GM12878 (cell line): ENCODE results near the gene RPS15A. TPM values are rescaled to one million over a fixed set of nuclear protein-coding genes. Genes with fewer than 3 reads are reported as not detected.

Experiments used
- BACH1 ChIP-seq: fragments of 450-650 bp; IDR thresholded peaks from 2 replicates; pipeline ENCODE4 v1.6.1; 2017; ENCODE audit warnings: mild to moderate bottlenecking, borderline replicate concordance
- BMI1 ChIP-seq: fragments of 450-650 bp; IDR thresholded peaks from 2 replicates; pipeline ENCODE4 v1.6.1; 2016; ENCODE audit warnings: mild to moderate bottlenecking, moderate library complexity, borderline replicate concordance
- DPF2 ChIP-seq: fragments of 450-650 bp; IDR thresholded peaks from 2 replicates; pipeline ENCODE4 v1.6.1; 2017; ENCODE audit warnings: mild to moderate bottlenecking
- EP300 ChIP-seq, 2 experiments: fragments of 150-350 bp in 1 of 2; IDR thresholded peaks; 2 replicates each; pipeline ENCODE4 v1.6.1; 2011 to 2012; ENCODE audit warnings: low read depth in 2 of 2, low read length in 2 of 2, borderline replicate concordance in 1 of 2, improper control_type of control experiment in 1 of 2, inconsistent platforms in 1 of 2; ENCODE audit not compliant: control insufficient read depth in 1 of 2
- GATAD2B ChIP-seq: fragments of 450-650 bp; conservative IDR thresholded peaks from 2 replicates; pipeline ENCODE4 v1.6.1; 2017; ENCODE audit warnings: low read depth, mild to moderate bottlenecking, moderate library complexity
- IKZF1 ChIP-seq: fragments of 450-650 bp; conservative IDR thresholded peaks from 2 replicates; pipeline ENCODE4 v1.6.1; 2017; ENCODE audit warnings: antibody characterized with exemption, mild to moderate bottlenecking
- KAT2A ChIP-seq: conservative IDR thresholded peaks from 2 replicates; pipeline ENCODE4 v1.6.1; 2011; ENCODE audit warnings: low read depth, low read length; ENCODE audit not compliant: control insufficient read depth
- KLF5 ChIP-seq: fragments of 450-650 bp; IDR thresholded peaks from 2 replicates; pipeline ENCODE4 v1.6.1; 2014; ENCODE audit warnings: mild to moderate bottlenecking; ENCODE audit not compliant: partially characterized antibody
- LARP7 ChIP-seq: fragments of 450-650 bp; IDR thresholded peaks from 2 replicates; pipeline ENCODE4 v1.6.1; 2017; ENCODE audit warnings: mild to moderate bottlenecking
- MEF2B ChIP-seq: fragments of 450-650 bp; IDR thresholded peaks from 2 replicates; pipeline ENCODE4 v1.6.1; 2018; ENCODE audit warnings: mild to moderate bottlenecking, moderate library complexity; ENCODE audit not compliant: partially characterized antibody, poor library complexity, severe bottlenecking
- NBN ChIP-seq: fragments of 450-650 bp; IDR thresholded peaks from 2 replicates; pipeline ENCODE4 v1.6.1; 2016
- NR2C2 ChIP-seq: IDR thresholded peaks from 2 replicates; pipeline ENCODE4 v1.6.1; 2011; ENCODE audit warnings: borderline replicate concordance, low read depth; ENCODE audit not compliant: control insufficient read depth, insufficient read length
- POLR2A ChIP-seq: IDR thresholded peaks from 2 replicates; pipeline ENCODE4 v1.6.1; 2011; ENCODE audit warnings: low read depth, mild to moderate bottlenecking, low read length
- SMARCA5 ChIP-seq: fragments of 450-650 bp; IDR thresholded peaks from 2 replicates; pipeline ENCODE4 v1.6.1; 2017; ENCODE audit warnings: mild to moderate bottlenecking
- YBX1 ChIP-seq: fragments of 450-650 bp; IDR thresholded peaks from 2 replicates; pipeline ENCODE4 v1.6.1; 2016; ENCODE audit warnings: antibody characterized with exemption
- ZBED1 ChIP-seq: IDR thresholded peaks from 2 replicates; pipeline ENCODE4 v1.6.1; 2016; ENCODE audit warnings: borderline replicate concordance
- ZNF24 ChIP-seq: fragments of 450-650 bp; IDR thresholded peaks from 2 replicates; pipeline ENCODE4 v1.6.1; 2017; ENCODE audit warnings: antibody characterized with exemption, mild to moderate bottlenecking
- polyA plus RNA-seq, 11 experiments: library from polyadenylated mRNA; depleted of rRNA in 4 of 11; unstranded in 6 of 11; stranded (reverse) in 5 of 11; fragments of >200 nt; fragmentation: Nextera tagmentation in 4 of 11; fragmentation: Illumina TruSeq in 1 of 11; extraction: Ambion mirVana in 4 of 11; extraction: Trizol in 1 of 11; gene quantifications; 1 replicate in 1 of 11; 2 replicates in 10 of 11; pipeline versions ENCODE4 v1.2.1 to v1.2.3, GENCODE V29; 2011 to 2016; ENCODE audit warnings: inconsistent platforms in 2 of 11, missing spikeins in 2 of 11, low read depth in 1 of 11
- total RNA-seq, 4 experiments: library from RNA; depleted of rRNA in 3 of 4; stranded (reverse); fragments of >200 nt in 3 of 4; fragmentation: Illumina TruSeq in 1 of 4; extraction: Trizol in 1 of 4; gene quantifications; 2 replicates each; pipeline versions ENCODE4 v1.2.1 to v1.2.3, GENCODE V29; 2013 to 2021
- TF ChIP-seq, protein P1 (sequence below): fragments of 450-650 bp; IDR thresholded peaks from 2 replicates; pipeline ENCODE4 v1.6.1; 2017; ENCODE audit warnings: borderline replicate concordance
- TF ChIP-seq, protein P2 (sequence below): IDR thresholded peaks from 2 replicates; pipeline ENCODE4 v1.6.1; 2012; ENCODE audit warnings: low read depth, low read length, improper control_type of control experiment
- TF ChIP-seq, protein P3 (sequence below): fragments of 450-650 bp; formaldehyde crosslinking; IDR thresholded peaks from 2 replicates; pipeline ENCODE4 v1.4.0; 2020; ENCODE audit warnings: mild to moderate bottlenecking, moderate library complexity
- TF ChIP-seq, protein P4 (sequence below): IDR thresholded peaks from 2 replicates; pipeline ENCODE4 v1.6.1; 2012; ENCODE audit warnings: low read depth, low read length, improper control_type of control experiment
- TF ChIP-seq, protein P5 (sequence below): IDR thresholded peaks from 2 replicates; pipeline ENCODE4 v1.6.1; 2011; ENCODE audit warnings: mild to moderate bottlenecking, low read depth, low read length, moderate library complexity; ENCODE audit not compliant: insufficient replicate concordance

The RPS15A gene
- total and polyA plus RNA-seq, 10 of the 15 experiments (the other 5 are each of a cell fraction or from before 2014, with no cell fraction given): 1,566 to 6,408 (median 2,999) TPM

DNA sequence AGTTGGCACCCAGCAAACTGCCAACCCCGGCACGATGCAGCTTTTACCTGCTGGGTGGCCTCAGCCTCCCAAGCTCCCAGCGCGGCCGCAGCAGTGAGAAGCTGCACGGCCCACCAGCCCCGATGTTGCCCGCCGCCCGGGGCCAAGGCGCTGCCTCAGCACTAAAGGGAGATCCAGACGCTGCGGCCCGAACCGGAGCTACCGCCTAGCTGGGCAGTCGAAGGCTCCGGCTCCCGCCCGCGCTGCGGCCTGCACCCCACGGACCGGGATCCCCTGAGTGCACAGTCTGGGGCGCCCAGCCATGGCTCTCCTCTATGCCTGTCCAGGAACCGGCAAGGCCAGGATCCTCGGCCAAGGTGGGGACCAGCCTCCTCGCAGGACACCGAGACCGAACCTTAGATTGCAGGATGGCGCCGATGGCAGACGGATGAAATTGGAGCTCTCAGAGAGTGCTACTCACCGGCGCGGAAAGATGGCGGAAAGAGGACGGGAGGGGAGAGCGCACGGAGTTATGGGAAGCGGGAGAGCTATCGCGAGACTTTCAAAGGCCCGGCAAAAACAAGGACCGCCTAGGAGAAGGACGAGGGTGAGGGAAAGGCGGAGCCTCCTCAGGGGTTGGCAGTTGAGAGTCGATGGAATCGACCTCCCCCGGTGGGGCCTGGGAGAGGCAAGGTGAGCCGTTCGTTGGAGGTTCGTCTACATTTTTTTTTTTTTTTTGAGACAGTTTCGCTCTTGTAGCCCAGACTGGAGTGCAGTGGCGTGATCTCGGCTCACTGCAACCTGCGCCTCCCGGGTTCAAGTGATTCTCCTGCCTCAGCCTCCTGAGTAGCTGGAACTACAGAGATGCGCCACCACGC, at the start of gene RPS15A (continued):
- TF ChIP-seq DPF2 (0 out of 2 replicates have a peak, but pooled peaks have one; percentile 41), MEF2B (no peak), POLR2A (peak; percentile 99), BMI1 (no peak), NR2C2 (peak; percentile 86), SMARCA5 (peak; percentile 49; the same call in 1 of the 2 replicates), NBN (peak; percentile 88), YBX1 (no peak), KLF5 (no peak), IKZF1 (peak; percentile 66), LARP7 (peak; percentile 99), ZBED1 (peak; percentile 75; the same call in 1 of the 2 replicates), ZNF24 (peak; percentile 39; the same call in 1 of the 2 replicates), KAT2A (no peak), GATAD2B (peak; percentile 83), BACH1 (peak; percentile 82), EP300 (IDR thresholded peaks at IDR 0.05; ENCODE audit: borderline replicate concordance in 1 of 2, control insufficient read depth in 1 of 2, low read depth in 2 of 2, low read length in 2 of 2) (0 out of 4 replicates have a peak, but pooled peaks of 1 of the 2 experiments have one; percentile 8)
- TF ChIP-seq, protein P1, sequence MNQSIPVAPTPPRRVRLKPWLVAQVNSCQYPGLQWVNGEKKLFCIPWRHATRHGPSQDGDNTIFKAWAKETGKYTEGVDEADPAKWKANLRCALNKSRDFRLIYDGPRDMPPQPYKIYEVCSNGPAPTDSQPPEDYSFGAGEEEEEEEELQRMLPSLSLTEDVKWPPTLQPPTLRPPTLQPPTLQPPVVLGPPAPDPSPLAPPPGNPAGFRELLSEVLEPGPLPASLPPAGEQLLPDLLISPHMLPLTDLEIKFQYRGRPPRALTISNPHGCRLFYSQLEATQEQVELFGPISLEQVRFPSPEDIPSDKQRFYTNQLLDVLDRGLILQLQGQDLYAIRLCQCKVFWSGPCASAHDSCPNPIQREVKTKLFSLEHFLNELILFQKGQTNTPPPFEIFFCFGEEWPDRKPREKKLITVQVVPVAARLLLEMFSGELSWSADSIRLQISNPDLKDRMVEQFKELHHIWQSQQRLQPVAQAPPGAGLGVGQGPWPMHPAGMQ: peak; percentile 79
- TF ChIP-seq, protein P2, sequence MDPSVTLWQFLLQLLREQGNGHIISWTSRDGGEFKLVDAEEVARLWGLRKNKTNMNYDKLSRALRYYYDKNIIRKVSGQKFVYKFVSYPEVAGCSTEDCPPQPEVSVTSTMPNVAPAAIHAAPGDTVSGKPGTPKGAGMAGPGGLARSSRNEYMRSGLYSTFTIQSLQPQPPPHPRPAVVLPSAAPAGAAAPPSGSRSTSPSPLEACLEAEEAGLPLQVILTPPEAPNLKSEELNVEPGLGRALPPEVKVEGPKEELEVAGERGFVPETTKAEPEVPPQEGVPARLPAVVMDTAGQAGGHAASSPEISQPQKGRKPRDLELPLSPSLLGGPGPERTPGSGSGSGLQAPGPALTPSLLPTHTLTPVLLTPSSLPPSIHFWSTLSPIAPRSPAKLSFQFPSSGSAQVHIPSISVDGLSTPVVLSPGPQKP: no peak
- TF ChIP-seq, protein P3, sequence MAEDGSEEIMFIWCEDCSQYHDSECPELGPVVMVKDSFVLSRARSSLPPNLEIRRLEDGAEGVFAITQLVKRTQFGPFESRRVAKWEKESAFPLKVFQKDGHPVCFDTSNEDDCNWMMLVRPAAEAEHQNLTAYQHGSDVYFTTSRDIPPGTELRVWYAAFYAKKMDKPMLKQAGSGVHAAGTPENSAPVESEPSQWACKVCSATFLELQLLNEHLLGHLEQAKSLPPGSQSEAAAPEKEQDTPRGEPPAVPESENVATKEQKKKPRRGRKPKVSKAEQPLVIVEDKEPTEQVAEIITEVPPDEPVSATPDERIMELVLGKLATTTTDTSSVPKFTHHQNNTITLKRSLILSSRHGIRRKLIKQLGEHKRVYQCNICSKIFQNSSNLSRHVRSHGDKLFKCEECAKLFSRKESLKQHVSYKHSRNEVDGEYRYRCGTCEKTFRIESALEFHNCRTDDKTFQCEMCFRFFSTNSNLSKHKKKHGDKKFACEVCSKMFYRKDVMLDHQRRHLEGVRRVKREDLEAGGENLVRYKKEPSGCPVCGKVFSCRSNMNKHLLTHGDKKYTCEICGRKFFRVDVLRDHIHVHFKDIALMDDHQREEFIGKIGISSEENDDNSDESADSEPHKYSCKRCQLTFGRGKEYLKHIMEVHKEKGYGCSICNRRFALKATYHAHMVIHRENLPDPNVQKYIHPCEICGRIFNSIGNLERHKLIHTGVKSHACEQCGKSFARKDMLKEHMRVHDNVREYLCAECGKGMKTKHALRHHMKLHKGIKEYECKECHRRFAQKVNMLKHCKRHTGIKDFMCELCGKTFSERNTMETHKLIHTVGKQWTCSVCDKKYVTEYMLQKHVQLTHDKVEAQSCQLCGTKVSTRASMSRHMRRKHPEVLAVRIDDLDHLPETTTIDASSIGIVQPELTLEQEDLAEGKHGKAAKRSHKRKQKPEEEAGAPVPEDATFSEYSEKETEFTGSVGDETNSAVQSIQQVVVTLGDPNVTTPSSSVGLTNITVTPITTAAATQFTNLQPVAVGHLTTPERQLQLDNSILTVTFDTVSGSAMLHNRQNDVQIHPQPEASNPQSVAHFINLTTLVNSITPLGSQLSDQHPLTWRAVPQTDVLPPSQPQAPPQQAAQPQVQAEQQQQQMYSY: no peak
- TF ChIP-seq, protein P4, sequence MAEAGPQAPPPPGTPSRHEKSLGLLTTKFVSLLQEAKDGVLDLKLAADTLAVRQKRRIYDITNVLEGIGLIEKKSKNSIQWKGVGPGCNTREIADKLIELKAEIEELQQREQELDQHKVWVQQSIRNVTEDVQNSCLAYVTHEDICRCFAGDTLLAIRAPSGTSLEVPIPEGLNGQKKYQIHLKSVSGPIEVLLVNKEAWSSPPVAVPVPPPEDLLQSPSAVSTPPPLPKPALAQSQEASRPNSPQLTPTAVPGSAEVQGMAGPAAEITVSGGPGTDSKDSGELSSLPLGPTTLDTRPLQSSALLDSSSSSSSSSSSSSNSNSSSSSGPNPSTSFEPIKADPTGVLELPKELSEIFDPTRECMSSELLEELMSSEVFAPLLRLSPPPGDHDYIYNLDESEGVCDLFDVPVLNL: 0 out of 2 replicates have a peak, but pooled peaks have one; percentile 62
- TF ChIP-seq, protein P5, sequence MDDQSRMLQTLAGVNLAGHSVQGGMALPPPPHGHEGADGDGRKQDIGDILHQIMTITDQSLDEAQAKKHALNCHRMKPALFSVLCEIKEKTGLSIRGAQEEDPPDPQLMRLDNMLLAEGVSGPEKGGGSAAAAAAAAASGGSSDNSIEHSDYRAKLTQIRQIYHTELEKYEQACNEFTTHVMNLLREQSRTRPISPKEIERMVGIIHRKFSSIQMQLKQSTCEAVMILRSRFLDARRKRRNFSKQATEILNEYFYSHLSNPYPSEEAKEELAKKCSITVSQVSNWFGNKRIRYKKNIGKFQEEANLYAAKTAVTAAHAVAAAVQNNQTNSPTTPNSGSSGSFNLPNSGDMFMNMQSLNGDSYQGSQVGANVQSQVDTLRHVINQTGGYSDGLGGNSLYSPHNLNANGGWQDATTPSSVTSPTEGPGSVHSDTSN: no peak
